ENCODE results near the gene HES7.

Gene HES7

DNA sequence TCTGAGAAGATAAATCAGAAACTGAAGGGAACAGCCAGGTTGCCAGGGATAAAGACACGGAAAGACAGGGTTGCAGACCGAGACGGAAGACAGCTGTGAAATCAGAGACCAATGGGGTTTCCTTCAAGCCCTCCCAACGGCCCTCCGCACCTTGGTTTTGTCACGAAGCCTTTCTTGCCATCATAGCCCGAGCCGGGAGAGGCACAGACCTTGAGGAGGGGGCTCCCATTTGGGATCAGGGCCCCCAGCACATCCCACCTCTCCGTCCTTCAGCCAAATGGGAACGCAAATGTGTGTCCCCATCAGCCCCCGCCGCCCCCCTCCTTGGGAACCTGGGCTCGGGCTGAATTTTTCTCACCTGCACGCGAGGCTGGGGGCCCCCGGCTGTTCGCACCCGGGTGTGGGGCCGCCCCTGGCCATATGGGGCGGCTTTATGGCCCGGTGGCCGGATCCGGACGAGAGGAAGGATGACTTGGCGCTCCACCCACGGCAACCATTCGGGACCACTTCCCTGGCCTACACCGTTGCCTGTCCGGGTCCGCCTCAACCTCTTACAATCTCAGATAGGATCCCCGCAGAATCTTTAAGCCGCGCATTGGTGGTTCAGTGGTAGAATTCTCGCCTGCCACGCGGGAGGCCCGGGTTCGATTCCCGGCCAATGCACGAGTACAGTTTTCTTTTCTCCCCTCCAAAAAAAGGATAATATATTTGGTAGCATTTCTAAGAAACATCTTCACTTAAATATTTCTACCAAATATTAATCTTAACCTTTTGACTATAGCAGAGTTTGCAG lies 1.4 kb upstream of the HES7 start:
- peak overlapping the region; percentile 82 for H3K4me3 ChIP-seq (ENCODE audit: low read depth, low read length)
- DNase-seq (ENCODE audit: low read depth): peak; percentile 43
- TF ChIP-seq, protein P1, sequence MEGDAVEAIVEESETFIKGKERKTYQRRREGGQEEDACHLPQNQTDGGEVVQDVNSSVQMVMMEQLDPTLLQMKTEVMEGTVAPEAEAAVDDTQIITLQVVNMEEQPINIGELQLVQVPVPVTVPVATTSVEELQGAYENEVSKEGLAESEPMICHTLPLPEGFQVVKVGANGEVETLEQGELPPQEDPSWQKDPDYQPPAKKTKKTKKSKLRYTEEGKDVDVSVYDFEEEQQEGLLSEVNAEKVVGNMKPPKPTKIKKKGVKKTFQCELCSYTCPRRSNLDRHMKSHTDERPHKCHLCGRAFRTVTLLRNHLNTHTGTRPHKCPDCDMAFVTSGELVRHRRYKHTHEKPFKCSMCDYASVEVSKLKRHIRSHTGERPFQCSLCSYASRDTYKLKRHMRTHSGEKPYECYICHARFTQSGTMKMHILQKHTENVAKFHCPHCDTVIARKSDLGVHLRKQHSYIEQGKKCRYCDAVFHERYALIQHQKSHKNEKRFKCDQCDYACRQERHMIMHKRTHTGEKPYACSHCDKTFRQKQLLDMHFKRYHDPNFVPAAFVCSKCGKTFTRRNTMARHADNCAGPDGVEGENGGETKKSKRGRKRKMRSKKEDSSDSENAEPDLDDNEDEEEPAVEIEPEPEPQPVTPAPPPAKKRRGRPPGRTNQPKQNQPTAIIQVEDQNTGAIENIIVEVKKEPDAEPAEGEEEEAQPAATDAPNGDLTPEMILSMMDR (IDR thresholded peaks at IDR 0.05; ENCODE audit: low read depth, low read length, missing control alignments): no peak

DNA sequence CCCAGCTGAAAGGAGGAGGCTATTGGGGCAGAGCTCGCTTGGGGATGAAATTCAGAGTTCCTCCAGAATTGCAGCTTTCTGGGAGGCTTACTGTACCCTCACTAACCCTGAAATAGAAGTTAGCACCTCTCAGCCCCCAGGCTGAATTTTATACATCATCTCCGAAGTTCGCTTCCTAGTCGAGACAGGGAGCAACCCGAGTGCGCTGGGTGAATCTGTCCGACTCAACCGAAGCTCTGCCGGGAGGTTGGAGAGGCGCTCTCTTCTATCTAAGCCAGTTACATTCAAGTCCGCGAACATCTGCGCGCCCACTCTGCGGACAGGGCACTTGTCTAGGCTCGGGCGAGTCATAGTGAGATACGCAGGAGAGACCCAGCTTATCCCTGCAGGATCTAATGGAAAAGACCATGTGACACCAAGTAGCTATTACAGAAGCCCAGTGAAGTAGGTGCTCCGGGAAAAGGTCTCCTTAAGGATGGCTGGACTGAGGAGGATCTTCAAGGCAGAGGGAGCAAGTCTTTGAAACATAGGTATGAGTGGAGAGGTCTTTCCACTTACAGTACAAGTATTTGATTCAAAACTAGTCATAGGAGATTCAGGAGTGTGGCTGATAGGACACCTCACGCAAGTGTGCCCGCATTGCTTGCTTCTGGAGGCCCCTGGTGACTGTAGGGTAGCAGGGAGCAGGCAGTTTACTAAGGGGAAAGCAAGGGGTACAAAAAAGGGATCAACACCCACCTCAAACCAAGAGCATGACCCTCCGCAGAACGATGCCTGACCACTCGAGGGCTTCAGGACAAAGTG lies 646 bp upstream of the HES7 start:
- H3K4me3 ChIP-seq (ENCODE audit: low read depth, low read length): peak overlapping the region; percentile 49; the same call in 1 of the 2 replicates
- DNase-seq (ENCODE audit: low read depth): no peak
- TF ChIP-seq, protein P1 (IDR thresholded peaks at IDR 0.05; ENCODE audit: low read depth, low read length, missing control alignments): no peak

DNA sequence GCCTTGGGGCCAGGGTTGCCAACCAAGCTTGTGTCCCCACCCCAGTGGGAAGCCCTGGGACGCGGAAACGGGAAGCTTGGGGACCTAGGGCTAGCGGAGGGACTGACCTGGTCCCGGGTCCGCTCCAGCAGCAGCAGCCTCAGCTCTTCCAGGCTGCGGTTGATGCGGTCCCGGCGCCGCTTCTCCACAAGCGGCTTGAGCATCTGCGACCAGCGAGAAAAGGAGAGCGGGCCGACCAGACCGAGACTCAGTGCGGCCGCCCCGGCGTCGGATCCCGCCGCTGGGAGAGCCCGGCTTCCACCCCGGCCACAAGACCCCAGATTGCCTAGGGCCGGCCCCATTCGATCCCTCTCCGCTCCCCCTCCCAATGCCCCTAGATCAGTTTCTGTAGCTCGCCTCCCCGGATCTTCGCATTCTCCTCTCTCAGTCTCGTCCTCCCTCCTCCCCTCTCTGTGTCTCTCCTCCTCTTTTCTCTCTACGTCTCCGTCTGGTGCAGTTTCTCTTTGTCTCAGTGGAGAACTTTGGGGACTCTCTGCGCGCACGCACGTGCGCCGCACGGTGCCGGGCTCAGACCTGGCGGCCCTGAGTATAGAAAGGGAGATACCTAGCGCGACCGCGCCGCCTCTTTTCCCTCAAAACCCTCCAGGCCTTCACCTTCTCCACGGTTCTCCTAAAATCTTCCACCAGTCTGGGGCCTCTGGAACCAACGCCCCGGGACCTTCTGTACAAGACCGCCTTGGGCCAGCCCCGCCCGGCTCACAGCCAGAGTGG lies 797 bp downstream of the HES7 start:
- DNase-seq (ENCODE audit: low read depth): no peak
- peak overlapping the region; percentile 49 for H3K4me3 ChIP-seq (ENCODE audit: low read depth, low read length)
- TF ChIP-seq, protein P1 (IDR thresholded peaks at IDR 0.05; ENCODE audit: low read depth, low read length, missing control alignments): no peak

DNA sequence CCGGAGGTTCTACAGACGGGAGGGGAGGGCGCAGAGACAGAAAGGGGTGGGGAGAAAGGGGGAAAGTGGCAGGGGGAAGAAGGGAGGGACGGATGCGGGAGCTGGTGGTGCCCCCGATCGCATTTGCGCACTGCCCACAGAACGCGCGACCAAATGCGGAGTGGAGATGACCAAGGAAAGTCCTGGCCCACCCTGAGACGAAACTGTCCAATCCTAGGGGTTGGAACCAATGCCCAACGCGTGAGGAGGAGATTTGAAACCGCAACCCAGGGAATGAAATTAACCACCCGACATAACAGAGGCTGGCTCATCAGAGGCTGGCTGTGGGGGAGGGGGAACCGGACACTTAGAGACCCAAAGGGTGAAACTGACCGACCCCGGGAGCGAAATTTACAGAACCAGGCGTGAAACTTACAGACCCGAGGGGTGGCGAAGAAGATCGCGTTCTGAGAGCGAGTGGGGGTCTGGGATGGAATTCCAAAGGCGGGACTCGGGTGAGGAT lies 1.4 kb downstream of the HES7 start:
- TF ChIP-seq, protein P1 (IDR thresholded peaks at IDR 0.05; ENCODE audit: low read depth, low read length, missing control alignments): no peak
- DNase-seq (ENCODE audit: low read depth): no peak
- H3K4me3 ChIP-seq (ENCODE audit: low read depth, low read length): peak overlapping the region; percentile 49

DNA sequence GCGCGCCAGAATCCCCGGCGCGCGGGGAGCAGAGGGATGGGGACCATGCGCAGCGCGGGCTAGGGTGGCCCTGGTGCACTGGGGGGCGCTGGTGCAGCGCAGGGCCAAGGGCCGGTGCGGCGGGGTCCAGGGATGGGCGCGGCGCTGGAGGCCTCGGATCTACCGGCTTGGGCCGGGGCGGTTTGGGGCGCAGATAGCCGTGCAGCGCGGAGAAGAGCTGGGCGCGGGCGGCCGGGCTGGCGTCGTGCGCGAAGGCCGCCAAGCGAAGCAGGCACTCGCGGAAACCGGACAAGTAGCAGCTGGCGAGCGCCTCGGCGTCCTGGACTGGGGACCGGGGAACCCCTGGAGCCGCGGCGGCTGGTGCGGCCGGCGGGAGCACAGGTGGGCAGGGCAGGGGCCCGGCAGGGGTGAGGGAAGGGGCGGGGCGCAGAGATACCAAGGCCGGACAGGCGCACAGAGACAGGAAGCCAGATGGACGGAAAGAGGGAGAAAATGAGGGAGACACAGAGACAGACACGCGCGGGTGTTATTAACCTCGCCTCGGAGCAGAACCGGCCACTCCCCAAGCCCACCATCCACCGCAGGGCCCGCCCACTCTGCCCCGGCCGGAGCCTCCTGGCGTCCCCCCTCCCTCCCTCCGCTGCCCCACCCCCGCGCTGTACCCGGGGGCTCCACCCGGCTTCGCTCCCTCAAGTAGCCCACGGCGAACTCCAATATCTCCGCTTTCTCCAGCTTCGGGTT lies 2.1 kb downstream of the HES7 start:
- no peak for DNase-seq (ENCODE audit: low read depth)
- TF ChIP-seq, protein P1 (IDR thresholded peaks at IDR 0.05; ENCODE audit: low read depth, low read length, missing control alignments): peak; percentile 59
- peak overlapping the region; percentile 49 for H3K4me3 ChIP-seq (ENCODE audit: low read depth, low read length)

DNA sequence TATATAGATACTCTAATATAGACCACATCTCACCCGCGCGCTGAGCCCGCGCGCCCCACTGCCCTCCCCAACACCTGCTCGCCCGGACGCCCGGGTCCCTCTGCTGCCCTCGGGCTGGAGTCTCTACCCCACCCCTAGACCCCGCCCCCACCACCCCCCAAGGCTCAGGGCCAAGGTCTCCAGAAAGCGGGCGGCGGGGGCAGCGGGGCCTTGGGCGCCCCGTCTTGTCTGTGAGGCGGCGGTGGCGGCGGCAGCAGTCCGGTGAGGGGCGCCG lies 2.6 kb downstream of the HES7 start:
- TF ChIP-seq, protein P1 (IDR thresholded peaks at IDR 0.05; ENCODE audit: low read depth, low read length, missing control alignments): no peak
- H3K4me3 ChIP-seq (ENCODE audit: low read depth, low read length): peak overlapping the region; percentile 49
- DNase-seq (ENCODE audit: low read depth): no peak

Data from GM12864 (cell line).